ENCODE data around the gene SV2C.

DNA sequence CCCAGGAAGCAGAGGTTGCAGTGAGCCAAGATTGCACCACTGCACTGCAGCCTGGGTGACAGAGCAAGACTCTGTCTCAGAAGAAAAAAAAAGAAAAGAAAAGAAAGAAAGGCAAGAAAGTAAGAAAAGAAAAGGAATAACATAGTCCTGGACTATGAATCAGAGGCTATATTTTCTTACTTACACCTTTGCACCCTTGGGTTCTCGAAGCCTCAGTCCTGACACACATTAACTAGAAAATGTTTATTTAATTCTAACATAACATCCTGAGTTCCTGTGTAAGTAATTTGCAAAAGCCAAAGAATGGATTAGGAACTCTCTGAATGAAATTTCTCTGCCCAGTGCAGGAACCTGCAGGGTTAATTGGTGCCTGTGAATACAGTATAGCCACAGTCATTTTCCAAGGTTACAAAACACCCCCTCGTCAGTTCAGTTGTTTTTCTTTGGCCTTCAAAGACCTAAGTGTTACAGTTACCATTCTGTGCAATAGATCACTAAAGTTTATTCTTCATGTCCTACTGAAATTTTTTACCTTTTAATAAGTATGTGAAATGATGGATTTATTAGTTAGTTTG lies 147.6 kb downstream of the SV2C start:
- no peak for TF ChIP-seq MYNN (CRISPR knock-in tag; IDR thresholded peaks at IDR 0.05; ENCODE audit: low read depth)
- TF ChIP-seq SMARCC2 (IDR thresholded peaks at IDR 0.05): no peak
- no peak for TF ChIP-seq GABPB1 (CRISPR knock-in tag; IDR thresholded peaks at IDR 0.05)
- TF ChIP-seq, protein P1, sequence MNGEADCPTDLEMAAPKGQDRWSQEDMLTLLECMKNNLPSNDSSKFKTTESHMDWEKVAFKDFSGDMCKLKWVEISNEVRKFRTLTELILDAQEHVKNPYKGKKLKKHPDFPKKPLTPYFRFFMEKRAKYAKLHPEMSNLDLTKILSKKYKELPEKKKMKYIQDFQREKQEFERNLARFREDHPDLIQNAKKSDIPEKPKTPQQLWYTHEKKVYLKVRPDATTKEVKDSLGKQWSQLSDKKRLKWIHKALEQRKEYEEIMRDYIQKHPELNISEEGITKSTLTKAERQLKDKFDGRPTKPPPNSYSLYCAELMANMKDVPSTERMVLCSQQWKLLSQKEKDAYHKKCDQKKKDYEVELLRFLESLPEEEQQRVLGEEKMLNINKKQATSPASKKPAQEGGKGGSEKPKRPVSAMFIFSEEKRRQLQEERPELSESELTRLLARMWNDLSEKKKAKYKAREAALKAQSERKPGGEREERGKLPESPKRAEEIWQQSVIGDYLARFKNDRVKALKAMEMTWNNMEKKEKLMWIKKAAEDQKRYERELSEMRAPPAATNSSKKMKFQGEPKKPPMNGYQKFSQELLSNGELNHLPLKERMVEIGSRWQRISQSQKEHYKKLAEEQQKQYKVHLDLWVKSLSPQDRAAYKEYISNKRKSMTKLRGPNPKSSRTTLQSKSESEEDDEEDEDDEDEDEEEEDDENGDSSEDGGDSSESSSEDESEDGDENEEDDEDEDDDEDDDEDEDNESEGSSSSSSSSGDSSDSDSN (CRISPR knock-in tag; IDR thresholded peaks at IDR 0.05): no peak
- no peak for TF ChIP-seq AKAP8 (CRISPR knock-in tag; IDR thresholded peaks at IDR 0.05)
- TF ChIP-seq CHD4 (IDR thresholded peaks at IDR 0.05; ENCODE audit: borderline replicate concordance, low read length): no peak
- TF ChIP-seq, protein P2, sequence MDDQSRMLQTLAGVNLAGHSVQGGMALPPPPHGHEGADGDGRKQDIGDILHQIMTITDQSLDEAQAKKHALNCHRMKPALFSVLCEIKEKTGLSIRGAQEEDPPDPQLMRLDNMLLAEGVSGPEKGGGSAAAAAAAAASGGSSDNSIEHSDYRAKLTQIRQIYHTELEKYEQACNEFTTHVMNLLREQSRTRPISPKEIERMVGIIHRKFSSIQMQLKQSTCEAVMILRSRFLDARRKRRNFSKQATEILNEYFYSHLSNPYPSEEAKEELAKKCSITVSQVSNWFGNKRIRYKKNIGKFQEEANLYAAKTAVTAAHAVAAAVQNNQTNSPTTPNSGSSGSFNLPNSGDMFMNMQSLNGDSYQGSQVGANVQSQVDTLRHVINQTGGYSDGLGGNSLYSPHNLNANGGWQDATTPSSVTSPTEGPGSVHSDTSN (CRISPR knock-in tag; IDR thresholded peaks at IDR 0.05; ENCODE audit: borderline replicate concordance): no peak
- TF ChIP-seq MZF1 (CRISPR knock-in tag; IDR thresholded peaks at IDR 0.05; ENCODE audit: borderline replicate concordance): no peak
